ENCODE results near the gene CSRP3. TPM values are rescaled to one million over a fixed set of nuclear protein-coding genes. Genes with fewer than 3 reads are reported as not detected.

Gene CSRP3
- total RNA-seq, 3 donors from 2014 or later, result not detected

GRCh38 chr11:19237381-19237780 lies 35.6 kb upstream of the CSRP3 start:
- Histone ChIP-seq H3K4me3 (no peak overlapping the region), H3K36me3 (no peaks in the 10 kb centered on the region), H3K9me3 (no peaks in the 10 kb centered on the region), H3K27me3 (peaks cover 8 to 36% of the 10 kb centered on the region in 2 donors), H3K27ac (no peak overlapping the region), H3K4me1 (peaks cover 9% of the 10 kb centered on the region in 2 donors)
- intact Hi-C loops (cut with DNase I; ENCODE audit: low total_unique reads), result no loop called here
- no peak for DNase-seq (ENCODE audit: low spot score in 2 of 2)
- TF ChIP-seq CTCF (IDR thresholded peaks at IDR 0.05) (no peak), POLR2AphosphoS5 (IDR thresholded peaks at IDR 0.05) (no peak), POLR2A (IDR thresholded peaks at IDR 0.05) (no peak)

GRCh38 chr11:19234231-19234817 lies 32.5 kb upstream of the CSRP3 start:
- DNase-seq (ENCODE audit: low spot score in 2 of 2), result no peak
- H3K27ac ChIP-seq, result no peak overlapping the region
- H3K27me3 ChIP-seq, result peaks cover 0 to 12% of the 10 kb centered on the region in 2 donors
- H3K9me3 ChIP-seq, result no peaks in the 10 kb centered on the region
- TF ChIP-seq POLR2AphosphoS5 (IDR thresholded peaks at IDR 0.05), result no peak
- TF ChIP-seq CTCF (IDR thresholded peaks at IDR 0.05), result no peak
- no peak for TF ChIP-seq POLR2A (IDR thresholded peaks at IDR 0.05)
- no peak overlapping the region for H3K4me3 ChIP-seq
- H3K36me3 ChIP-seq, result no peaks in the 10 kb centered on the region
- H3K4me1 ChIP-seq, result no peaks in the 10 kb centered on the region
- intact Hi-C loops (cut with DNase I; ENCODE audit: low total_unique reads), result no loop called here

- intact Hi-C loops (cut with DNase I; ENCODE audit: low total_unique reads), result no loop called here
- Histone ChIP-seq H3K27me3 (peaks cover 0 to 4% of the 10 kb centered on the region in 2 donors), H3K9me3 (no peaks in the 10 kb centered on the region), H3K36me3 (no peaks in the 10 kb centered on the region), H3K4me3 (no peak overlapping the region), H3K27ac (no peak overlapping the region), H3K4me1 (no peaks in the 10 kb centered on the region)
- TF ChIP-seq POLR2AphosphoS5 (IDR thresholded peaks at IDR 0.05) (no peak), CTCF (IDR thresholded peaks at IDR 0.05) (no peak), POLR2A (IDR thresholded peaks at IDR 0.05) (no peak)
- no peak for DNase-seq (ENCODE audit: low spot score in 2 of 2)
These were observed 31.2 kb upstream of the CSRP3 start for GRCh38 chr11:19232910-19233503.

- Histone ChIP-seq H3K4me3 (no peak overlapping the region), H3K4me1 (no peaks in the 10 kb centered on the region), H3K36me3 (no peaks in the 10 kb centered on the region), H3K27ac (no peak overlapping the region), H3K9me3 (no peaks in the 10 kb centered on the region), H3K27me3 (no peaks in the 10 kb centered on the region)
- TF ChIP-seq POLR2AphosphoS5 (IDR thresholded peaks at IDR 0.05) (no peak), POLR2A (IDR thresholded peaks at IDR 0.05) (no peak), CTCF (IDR thresholded peaks at IDR 0.05) (no peak)
- no peak for DNase-seq (ENCODE audit: low spot score in 2 of 2)
- intact Hi-C loops (cut with DNase I; ENCODE audit: low total_unique reads), result no loop called here
These were observed 27.9 kb upstream of the CSRP3 start for GRCh38 chr11:19229671-19230070.

GRCh38 chr11:19228968-19229367 lies 27.2 kb upstream of the CSRP3 start:
- Histone ChIP-seq H3K9me3 (no peaks in the 10 kb centered on the region), H3K4me3 (no peak overlapping the region), H3K27ac (no peak overlapping the region), H3K27me3 (no peaks in the 10 kb centered on the region), H3K36me3 (no peaks in the 10 kb centered on the region), H3K4me1 (no peaks in the 10 kb centered on the region)
- TF ChIP-seq CTCF (IDR thresholded peaks at IDR 0.05) (no peak), POLR2A (IDR thresholded peaks at IDR 0.05) (no peak), POLR2AphosphoS5 (IDR thresholded peaks at IDR 0.05) (no peak)
- no peak for DNase-seq (ENCODE audit: low spot score in 2 of 2)
- intact Hi-C loops (cut with DNase I; ENCODE audit: low total_unique reads), result no loop called here
